ENCODE measurements around the gene AP2A2. TPM values are rescaled to one million over a fixed set of nuclear protein-coding genes. Genes with fewer than 3 reads are reported as not detected.

The AP2A2 gene
- total RNA-seq, 1 donor from 2014 or later: 105 TPM

DNA sequence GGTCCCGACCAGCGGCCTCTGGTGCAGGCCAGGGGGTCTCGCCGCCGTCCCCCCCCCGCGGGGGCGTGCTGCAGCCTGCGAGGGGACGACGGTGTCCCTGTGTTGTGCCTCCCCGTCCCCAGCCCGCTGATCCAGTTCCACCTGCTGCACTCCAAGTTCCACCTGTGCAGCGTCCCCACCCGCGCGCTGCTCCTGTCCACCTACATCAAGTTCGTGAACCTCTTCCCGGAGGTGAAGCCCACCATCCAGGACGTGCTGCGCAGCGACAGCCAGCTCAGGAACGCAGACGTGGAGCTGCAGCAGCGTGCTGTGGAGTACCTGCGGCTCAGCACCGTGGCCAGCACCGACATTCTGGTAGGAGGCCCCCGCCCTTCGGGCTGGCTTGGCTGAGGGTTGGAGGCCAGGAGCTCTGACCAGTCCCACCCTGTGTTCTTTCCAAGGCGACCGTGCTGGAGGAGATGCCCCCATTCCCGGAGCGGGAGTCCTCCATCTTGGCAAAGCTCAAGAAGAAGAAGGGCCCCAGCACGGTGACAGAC, 68.0 kb downstream of the AP2A2 start:
- DNase-seq (ENCODE audit: low read depth) (no peak), FAIRE-seq (no peak)
- Mint-ChIP-seq H3K27ac (ENCODE audit: unreplicated experiment) (no peak overlapping the region), H3K36me3 (ENCODE audit: low read depth, unreplicated experiment) (peaks cover 9% of the 10 kb centered on the region), H3K4me3 (ENCODE audit: unreplicated experiment) (no peak overlapping the region), H3K9me3 (ENCODE audit: unreplicated experiment) (no peaks in the 10 kb centered on the region), H3K4me1 (ENCODE audit: low read depth, unreplicated experiment) (peaks cover 3% of the 10 kb centered on the region), H3K27me3 (ENCODE audit: low read depth, unreplicated experiment) (no peaks in the 10 kb centered on the region)
- H3K27me3 ChIP-seq (ENCODE audit: insufficient read depth, low read length): no peaks in the 10 kb centered on the region
- H3K4me2 ChIP-seq (ENCODE audit: low read length): no peak overlapping the region
- peaks cover 50% of the 10 kb centered on the region for H4K20me1 ChIP-seq (ENCODE audit: insufficient read depth, low read length)
- no peak overlapping the region for H3K27ac ChIP-seq (ENCODE audit: low read depth, low read length)
- H3K36me3 ChIP-seq (ENCODE audit: insufficient read depth, low read length): no peaks in the 10 kb centered on the region
- no peak overlapping the region for H2AFZ ChIP-seq (ENCODE audit: low read depth, low read length)
- H3K9ac ChIP-seq (ENCODE audit: low read length): no peak overlapping the region
- no peaks in the 10 kb centered on the region for H3K9me3 ChIP-seq (ENCODE audit: insufficient read depth, low read depth, low read length)
- TF ChIP-seq, protein P1, sequence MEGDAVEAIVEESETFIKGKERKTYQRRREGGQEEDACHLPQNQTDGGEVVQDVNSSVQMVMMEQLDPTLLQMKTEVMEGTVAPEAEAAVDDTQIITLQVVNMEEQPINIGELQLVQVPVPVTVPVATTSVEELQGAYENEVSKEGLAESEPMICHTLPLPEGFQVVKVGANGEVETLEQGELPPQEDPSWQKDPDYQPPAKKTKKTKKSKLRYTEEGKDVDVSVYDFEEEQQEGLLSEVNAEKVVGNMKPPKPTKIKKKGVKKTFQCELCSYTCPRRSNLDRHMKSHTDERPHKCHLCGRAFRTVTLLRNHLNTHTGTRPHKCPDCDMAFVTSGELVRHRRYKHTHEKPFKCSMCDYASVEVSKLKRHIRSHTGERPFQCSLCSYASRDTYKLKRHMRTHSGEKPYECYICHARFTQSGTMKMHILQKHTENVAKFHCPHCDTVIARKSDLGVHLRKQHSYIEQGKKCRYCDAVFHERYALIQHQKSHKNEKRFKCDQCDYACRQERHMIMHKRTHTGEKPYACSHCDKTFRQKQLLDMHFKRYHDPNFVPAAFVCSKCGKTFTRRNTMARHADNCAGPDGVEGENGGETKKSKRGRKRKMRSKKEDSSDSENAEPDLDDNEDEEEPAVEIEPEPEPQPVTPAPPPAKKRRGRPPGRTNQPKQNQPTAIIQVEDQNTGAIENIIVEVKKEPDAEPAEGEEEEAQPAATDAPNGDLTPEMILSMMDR (IDR thresholded peaks at IDR 0.05; ENCODE audit: insufficient read depth, low read depth, low read length): no peak
- no peak for TF ChIP-seq EZH2 (IDR thresholded peaks at IDR 0.05; ENCODE audit: insufficient read depth, low read length)
- H3K79me2 ChIP-seq (ENCODE audit: insufficient read depth, low read length): peaks cover 3% of the 10 kb centered on the region
- no peaks in the 10 kb centered on the region for H3K4me1 ChIP-seq (ENCODE audit: insufficient read depth, low read length)
- H3K4me3 ChIP-seq (ENCODE audit: insufficient read depth, low read depth, low read length): no peak overlapping the region

DNA sequence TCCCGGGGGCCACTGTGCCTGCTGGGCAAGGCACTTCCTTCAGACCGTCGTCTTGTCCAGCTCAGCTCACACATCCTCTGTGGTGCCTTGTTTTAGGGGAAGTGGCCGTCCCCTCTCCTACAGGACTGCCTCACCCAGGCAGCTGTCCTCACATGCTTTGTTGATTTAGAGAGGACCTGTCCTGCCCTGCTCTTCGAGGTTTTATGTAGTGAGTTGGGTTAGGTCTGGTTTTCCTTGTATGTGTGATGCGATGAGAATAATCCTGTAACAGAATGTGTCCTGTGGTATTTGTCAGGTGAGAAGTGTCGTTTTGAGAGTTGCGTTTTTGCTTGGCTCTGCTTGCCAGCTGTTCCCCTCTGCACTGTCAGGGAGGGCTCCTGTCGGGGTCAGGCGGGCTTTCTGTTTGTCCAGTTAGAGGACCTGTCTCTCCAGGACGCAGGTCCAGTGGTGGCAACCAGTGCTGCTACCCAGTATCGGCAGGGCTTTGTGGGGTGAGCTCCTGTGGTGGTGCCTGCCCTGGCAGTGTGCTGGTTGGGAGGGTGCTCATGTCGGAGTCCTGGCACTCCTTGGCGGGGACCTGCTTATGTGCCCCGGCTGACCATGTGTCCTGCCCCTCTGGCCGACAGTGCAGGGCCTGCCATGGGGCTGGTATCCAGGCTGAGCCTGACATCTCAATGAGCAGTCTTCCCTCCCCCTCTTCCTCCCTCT, 69.5 kb downstream of the AP2A2 start:
- Mint-ChIP-seq H3K36me3 (ENCODE audit: low read depth, unreplicated experiment) (peaks cover 6% of the 10 kb centered on the region), H3K4me3 (ENCODE audit: unreplicated experiment) (no peak overlapping the region), H3K27me3 (ENCODE audit: low read depth, unreplicated experiment) (no peaks in the 10 kb centered on the region), H3K9me3 (ENCODE audit: unreplicated experiment) (no peaks in the 10 kb centered on the region), H3K4me1 (ENCODE audit: low read depth, unreplicated experiment) (peaks cover 3% of the 10 kb centered on the region), H3K27ac (ENCODE audit: unreplicated experiment) (peak overlapping the region; percentile 29)
- Histone ChIP-seq H3K4me3 (ENCODE audit: insufficient read depth, low read depth, low read length) (no peak overlapping the region), H3K9me3 (ENCODE audit: insufficient read depth, low read depth, low read length) (no peaks in the 10 kb centered on the region), H3K9ac (ENCODE audit: low read length) (no peak overlapping the region), H3K79me2 (ENCODE audit: insufficient read depth, low read length) (peaks cover 3% of the 10 kb centered on the region), H3K4me1 (ENCODE audit: insufficient read depth, low read length) (no peaks in the 10 kb centered on the region), H2AFZ (ENCODE audit: low read depth, low read length) (no peak overlapping the region), H3K27ac (ENCODE audit: low read depth, low read length) (no peak overlapping the region), H3K4me2 (ENCODE audit: low read length) (no peak overlapping the region), H4K20me1 (ENCODE audit: insufficient read depth, low read length) (peaks cover 47% of the 10 kb centered on the region), H3K36me3 (ENCODE audit: insufficient read depth, low read length) (no peaks in the 10 kb centered on the region), H3K27me3 (ENCODE audit: insufficient read depth, low read length) (no peaks in the 10 kb centered on the region)
- DNase-seq (ENCODE audit: low read depth) (no peak), FAIRE-seq (no peak)
- TF ChIP-seq, protein P1 (IDR thresholded peaks at IDR 0.05; ENCODE audit: insufficient read depth, low read depth, low read length): no peak
- TF ChIP-seq EZH2 (IDR thresholded peaks at IDR 0.05; ENCODE audit: insufficient read depth, low read length): no peak
